MM.1S (cell line): ENCODE measurements around the gene MRPL22.
"Not testable (repeated sequence)": the region's sequence is repeated elsewhere in the genome, so short reads cannot be mapped to it uniquely, and the experiment has no call there.

Experiments
- CTCF ChIP-seq: fragments of 300-600 bp; sonication (generic); IDR thresholded peaks from 2 replicates; pipeline ENCODE4 v1.5.1; 2016; ENCODE audit warnings: antibody characterized with exemption, low read length, mixed read lengths
- EZH2 ChIP-seq: fragments of 300-600 bp; sonication (generic); optimal IDR thresholded peaks from 2 replicates; pipeline ENCODE3; 2017; ENCODE audit warnings: low read depth, mild to moderate bottlenecking, antibody characterized with exemption, low read length, mixed read lengths

DNA sequence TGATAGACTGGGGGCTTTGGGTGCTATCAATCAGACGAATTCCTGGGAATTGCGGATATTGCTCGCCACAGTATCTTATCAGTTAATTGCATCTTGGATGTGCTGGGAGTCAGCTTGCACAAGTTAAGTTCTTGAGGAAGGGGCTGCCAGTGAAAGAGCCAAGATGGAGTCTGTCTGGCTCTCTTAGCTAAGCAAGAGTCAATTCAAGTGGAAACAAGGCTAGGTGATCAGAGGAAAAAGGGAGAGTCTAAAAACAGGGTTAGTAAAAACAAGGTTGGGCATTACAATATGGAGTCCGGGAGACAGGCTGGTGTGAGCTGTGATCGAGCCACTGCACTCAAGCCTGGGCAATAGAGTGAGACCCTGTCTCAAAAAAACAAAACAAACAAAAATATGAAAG is 1.5 kb upstream of the MRPL22 start:
- TF ChIP-seq CTCF, EZH2: not testable (repeated sequence)
